Nephron (organoid): ENCODE data around the gene PRTN3.

Source experiments
- H3K27ac Mint-ChIP-seq, 3 experiments: 2 replicates each; pipeline ENCODE4 v1.8.0; 2020; ENCODE audit warnings: mixed read lengths in 3 of 3, mild to moderate bottlenecking in 2 of 3, moderate library complexity in 1 of 3
- H3K27me3 Mint-ChIP-seq: 2 replicates; pipeline ENCODE4 v1.8.0; 2021; ENCODE audit warnings: low read depth, mild to moderate bottlenecking, moderate library complexity, mixed read lengths
- H3K36me3 Mint-ChIP-seq: 2 replicates; pipeline ENCODE4 v1.8.0; 2020; ENCODE audit warnings: low read depth, mixed read lengths
- H3K4me1 Mint-ChIP-seq: 2 replicates; pipeline ENCODE4 v1.8.0; 2020; ENCODE audit warnings: mixed read lengths
- H3K4me3 Mint-ChIP-seq, 3 experiments: 2 replicates each; pipeline ENCODE4 v1.8.0; 2020; ENCODE audit warnings: mild to moderate bottlenecking in 3 of 3, mixed read lengths in 3 of 3, moderate library complexity in 2 of 3
- H3K9me3 Mint-ChIP-seq: 2 replicates; pipeline ENCODE4 v1.8.0; 2020; ENCODE audit warnings: mixed read lengths
- TF ChIP-seq, protein P1 (sequence below), 3 experiments: fragments of 200-600 bp; sonication (generic); IDR thresholded peaks; one replicate each; pipeline ENCODE4 v1.5.0; 2021; ENCODE audit warnings: antibody characterized with exemption in 3 of 3; ENCODE audit not compliant: unreplicated experiment in 3 of 3

The PRTN3 gene

GRCh38 chr19:803099-803561 is 37.7 kb upstream of the PRTN3 start:
- no peaks in the 10 kb centered on the region for H3K9me3 Mint-ChIP-seq
- no peaks in the 10 kb centered on the region for H3K27me3 Mint-ChIP-seq
- H3K36me3 Mint-ChIP-seq, result peaks cover 51% of the 10 kb centered on the region
- peak overlapping the region in 2 of 3 experiments; percentile 30 to 78 for H3K4me3 Mint-ChIP-seq
- peak overlapping the region in 2 of 3 experiments; percentile 88 to 91 for H3K27ac Mint-ChIP-seq
- TF ChIP-seq, protein P1, sequence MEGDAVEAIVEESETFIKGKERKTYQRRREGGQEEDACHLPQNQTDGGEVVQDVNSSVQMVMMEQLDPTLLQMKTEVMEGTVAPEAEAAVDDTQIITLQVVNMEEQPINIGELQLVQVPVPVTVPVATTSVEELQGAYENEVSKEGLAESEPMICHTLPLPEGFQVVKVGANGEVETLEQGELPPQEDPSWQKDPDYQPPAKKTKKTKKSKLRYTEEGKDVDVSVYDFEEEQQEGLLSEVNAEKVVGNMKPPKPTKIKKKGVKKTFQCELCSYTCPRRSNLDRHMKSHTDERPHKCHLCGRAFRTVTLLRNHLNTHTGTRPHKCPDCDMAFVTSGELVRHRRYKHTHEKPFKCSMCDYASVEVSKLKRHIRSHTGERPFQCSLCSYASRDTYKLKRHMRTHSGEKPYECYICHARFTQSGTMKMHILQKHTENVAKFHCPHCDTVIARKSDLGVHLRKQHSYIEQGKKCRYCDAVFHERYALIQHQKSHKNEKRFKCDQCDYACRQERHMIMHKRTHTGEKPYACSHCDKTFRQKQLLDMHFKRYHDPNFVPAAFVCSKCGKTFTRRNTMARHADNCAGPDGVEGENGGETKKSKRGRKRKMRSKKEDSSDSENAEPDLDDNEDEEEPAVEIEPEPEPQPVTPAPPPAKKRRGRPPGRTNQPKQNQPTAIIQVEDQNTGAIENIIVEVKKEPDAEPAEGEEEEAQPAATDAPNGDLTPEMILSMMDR (IDR thresholded peaks at IDR 0.05; ENCODE audit: unreplicated experiment in 3 of 3), result no peak
- peaks cover 54% of the 10 kb centered on the region for H3K4me1 Mint-ChIP-seq

DNA sequence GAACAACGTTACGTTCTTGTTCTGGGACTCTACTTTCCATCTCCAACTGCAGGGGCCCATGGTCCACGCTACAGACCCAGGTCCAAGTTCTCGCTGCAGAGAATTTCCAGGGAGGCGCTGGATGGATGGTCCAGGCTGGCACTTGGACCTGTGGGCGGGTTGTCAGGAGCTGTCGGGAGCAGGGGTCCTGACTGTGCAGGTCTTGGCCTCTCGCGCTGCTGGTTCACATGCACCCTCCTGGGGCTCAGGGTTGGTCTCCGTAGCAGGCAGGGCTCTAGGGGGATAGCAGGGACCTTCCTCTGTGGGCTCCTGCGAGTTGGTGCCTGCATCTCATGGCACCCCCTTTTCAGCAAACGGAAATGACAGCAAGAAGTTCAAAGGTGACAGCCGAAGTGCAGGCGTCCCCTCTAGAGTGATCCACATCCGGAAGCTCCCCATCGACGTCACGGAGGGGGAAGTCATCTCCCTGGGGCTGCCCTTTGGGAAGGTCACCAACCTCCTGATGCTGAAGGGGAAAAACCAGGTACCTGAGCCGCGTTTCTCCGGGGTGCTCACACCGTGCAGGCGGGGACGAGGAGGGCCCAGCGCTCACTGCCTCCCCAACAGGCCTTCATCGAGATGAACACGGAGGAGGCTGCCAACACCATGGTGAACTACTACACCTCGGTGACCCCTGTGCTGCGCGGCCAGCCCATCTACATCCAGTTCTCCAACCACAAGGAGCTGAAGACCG is 36.9 kb upstream of the PRTN3 start:
- Mint-ChIP-seq H3K36me3 (peaks cover 51% of the 10 kb centered on the region), H3K4me1 (peaks cover 54% of the 10 kb centered on the region), H3K27me3 (no peaks in the 10 kb centered on the region), H3K9me3 (no peaks in the 10 kb centered on the region), H3K4me3 (peak overlapping the region in 2 of 3 experiments; percentile 30 to 78), H3K27ac (peak overlapping the region in 1 of 3 experiments; percentile 88)
- TF ChIP-seq, protein P1 (IDR thresholded peaks at IDR 0.05; ENCODE audit: unreplicated experiment in 3 of 3), result no peak

DNA sequence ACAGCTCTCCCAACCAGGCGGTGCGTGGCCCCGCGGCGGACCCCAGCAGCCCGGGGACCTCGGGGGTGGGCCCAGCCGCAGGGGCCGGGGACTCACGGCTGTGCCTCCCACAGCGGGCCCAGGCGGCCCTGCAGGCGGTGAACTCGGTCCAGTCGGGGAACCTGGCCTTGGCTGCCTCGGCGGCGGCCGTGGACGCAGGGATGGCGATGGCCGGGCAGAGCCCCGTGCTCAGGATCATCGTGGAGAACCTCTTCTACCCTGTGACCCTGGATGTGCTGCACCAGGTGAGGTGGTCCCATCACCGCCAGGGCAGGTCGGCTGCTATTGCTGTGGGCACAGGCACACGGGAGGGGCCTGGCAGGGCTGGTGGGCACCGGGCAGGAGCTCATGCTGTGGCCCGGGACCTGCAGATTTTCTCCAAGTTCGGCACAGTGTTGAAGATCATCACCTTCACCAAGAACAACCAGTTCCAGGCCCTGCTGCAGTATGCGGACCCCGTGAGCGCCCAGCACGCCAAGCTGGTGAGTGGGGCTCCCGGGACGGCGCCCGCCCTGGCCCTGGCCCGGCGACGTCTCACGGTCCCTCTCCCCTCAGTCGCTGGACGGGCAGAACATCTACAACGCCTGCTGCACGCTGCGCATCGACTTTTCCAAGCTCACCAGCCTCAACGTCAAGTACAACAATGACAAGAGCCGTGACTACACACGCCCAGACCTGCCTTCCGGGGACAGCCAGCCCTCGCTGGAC is 36.2 kb upstream of the PRTN3 start:
- H3K4me3 Mint-ChIP-seq, result no peak overlapping the region
- TF ChIP-seq, protein P1 (IDR thresholded peaks at IDR 0.05; ENCODE audit: unreplicated experiment in 3 of 3), result no peak
- H3K27me3 Mint-ChIP-seq, result no peaks in the 10 kb centered on the region
- no peaks in the 10 kb centered on the region for H3K9me3 Mint-ChIP-seq
- H3K27ac Mint-ChIP-seq, result no peak overlapping the region
- H3K36me3 Mint-ChIP-seq, result peaks cover 51% of the 10 kb centered on the region
- H3K4me1 Mint-ChIP-seq, result peaks cover 49% of the 10 kb centered on the region

DNA sequence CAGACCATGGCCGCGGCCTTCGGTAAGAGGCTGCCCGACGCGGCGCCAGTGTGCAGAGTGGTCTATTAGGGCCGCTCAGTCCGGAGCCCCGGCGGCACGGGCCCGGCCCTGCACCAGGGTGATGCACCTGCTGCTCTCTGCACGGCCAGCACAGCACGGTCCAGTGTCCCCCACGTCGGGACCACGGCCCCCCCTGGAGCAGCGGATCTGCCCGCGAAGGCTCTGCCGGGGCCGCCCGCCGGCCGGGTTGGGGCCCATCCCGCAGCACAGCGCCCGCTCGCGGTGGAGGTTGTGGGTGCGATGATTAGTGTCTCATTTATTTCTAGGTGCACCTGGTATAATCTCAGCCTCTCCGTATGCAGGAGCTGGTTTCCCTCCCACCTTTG is 35.6 kb upstream of the PRTN3 start:
- H3K4me3 Mint-ChIP-seq, result no peak overlapping the region
- TF ChIP-seq, protein P1 (IDR thresholded peaks at IDR 0.05; ENCODE audit: unreplicated experiment in 3 of 3), result no peak
- no peaks in the 10 kb centered on the region for H3K27me3 Mint-ChIP-seq
- H3K9me3 Mint-ChIP-seq, result no peaks in the 10 kb centered on the region
- peaks cover 43% of the 10 kb centered on the region for H3K4me1 Mint-ChIP-seq
- peaks cover 53% of the 10 kb centered on the region for H3K36me3 Mint-ChIP-seq
- no peak overlapping the region for H3K27ac Mint-ChIP-seq

GRCh38 chr19:805600-806550 is 34.9 kb upstream of the PRTN3 start:
- Mint-ChIP-seq H3K4me1 (peaks cover 37% of the 10 kb centered on the region), H3K27ac (no peak overlapping the region)
- TF ChIP-seq, protein P1 (IDR thresholded peaks at IDR 0.05; ENCODE audit: unreplicated experiment in 3 of 3), result no peak

More at GRCh38 chr19:805600-806550, 34.9 kb upstream of the PRTN3 start:
- Mint-ChIP-seq H3K27me3 (no peaks in the 10 kb centered on the region), H3K36me3 (peaks cover 53% of the 10 kb centered on the region), H3K4me3 (no peak overlapping the region), H3K9me3 (no peaks in the 10 kb centered on the region)
